Neuronal stem cell (in vitro differentiated cells): ENCODE measurements around the gene THBS1.

Experiments
- DNase-seq: peaks from one replicate; pipeline ENCODE4 v3.0.0-alpha.2; 2013; ENCODE audit warnings: low spot score
- H2AFZ ChIP-seq: one replicate; pipeline ENCODE4 v1.6.1; 2013; ENCODE audit warnings: mild to moderate bottlenecking, low read length, inconsistent platforms
- H2AK5ac ChIP-seq: 2 replicates; pipeline ENCODE4 v1.6.1; 2013; ENCODE audit warnings: low read depth, mild to moderate bottlenecking, inconsistent platforms, low read length, moderate library complexity, mixed read lengths
- H2BK120ac ChIP-seq: 2 replicates; pipeline ENCODE4 v1.6.1; 2013; ENCODE audit warnings: low read depth, mild to moderate bottlenecking, inconsistent platforms, low read length, moderate library complexity, mixed read lengths
- H2BK12ac ChIP-seq: one replicate; pipeline ENCODE4 v1.6.1; 2013; ENCODE audit warnings: low read length, inconsistent platforms
- H2BK15ac ChIP-seq: 2 replicates; pipeline ENCODE4 v1.6.1; 2013; ENCODE audit warnings: mild to moderate bottlenecking, low read length, inconsistent platforms, mixed read lengths
- H2BK5ac ChIP-seq: one replicate; pipeline ENCODE4 v1.6.1; 2013; ENCODE audit warnings: inconsistent platforms, mild to moderate bottlenecking, low read length, moderate library complexity
- H3K14ac ChIP-seq: one replicate; pipeline ENCODE4 v1.6.1; 2013; ENCODE audit warnings: low read length, inconsistent platforms
- H3K18ac ChIP-seq: 2 replicates; pipeline ENCODE4 v1.6.1; 2013; ENCODE audit warnings: low read length, inconsistent platforms
- H3K23ac ChIP-seq: 2 replicates; pipeline ENCODE4 v1.6.1; 2013; ENCODE audit warnings: low read depth, mild to moderate bottlenecking, mixed read lengths, low read length, inconsistent platforms; ENCODE audit not compliant: poor library complexity
- H3K27ac ChIP-seq: replicated peaks from 3 replicates; pipeline ENCODE4 v1.5.1; 2013; ENCODE audit warnings: low read length, inconsistent platforms
- H3K27me3 ChIP-seq, 3 experiments: 2 replicates each; pipeline ENCODE4 v1.6.1; 2013; ENCODE audit warnings: low read length in 3 of 3, mild to moderate bottlenecking in 2 of 3, inconsistent platforms in 1 of 3, low read depth in 1 of 3, mixed read lengths in 1 of 3, moderate library complexity in 1 of 3; ENCODE audit not compliant: control insufficient read depth in 3 of 3, insufficient read depth in 3 of 3
- H3K36me3 ChIP-seq, 2 donors: replicated peaks in 1 of 2; 2 replicates each; pipeline ENCODE4 v1.6.1; 2013; ENCODE audit warnings: low read length in 2 of 2; ENCODE audit not compliant: control insufficient read depth in 2 of 2, insufficient read depth in 2 of 2
- H3K4ac ChIP-seq: 2 replicates; pipeline ENCODE4 v1.6.1; 2013; ENCODE audit warnings: inconsistent platforms, mild to moderate bottlenecking, low read length, moderate library complexity
- H3K4me1 ChIP-seq, 2 donors: 1 replicate in 1 of 2; 2 replicates in 1 of 2; pipeline ENCODE4 v1.6.1; 2013; ENCODE audit warnings: low read length in 2 of 2, low read depth in 1 of 2; ENCODE audit not compliant: control insufficient read depth in 2 of 2, insufficient read depth in 1 of 2
- H3K4me2 ChIP-seq: one replicate; pipeline ENCODE4 v1.6.1; 2013; ENCODE audit warnings: mild to moderate bottlenecking, low read length, inconsistent platforms; ENCODE audit not compliant: insufficient read depth, poor library complexity, severe bottlenecking
- H3K4me3 ChIP-seq, 2 donors: 2 replicates each; pipeline ENCODE4 v1.5.1; 2013; ENCODE audit warnings: low read length in 2 of 2, mild to moderate bottlenecking in 2 of 2, inconsistent platforms in 1 of 2, moderate library complexity in 1 of 2
- H3K79me1 ChIP-seq: one replicate; pipeline ENCODE4 v1.6.1; 2013; ENCODE audit warnings: low read depth, mild to moderate bottlenecking, inconsistent platforms, low read length, moderate library complexity
- H3K9ac ChIP-seq: one replicate; pipeline ENCODE4 v1.6.1; 2013; ENCODE audit warnings: mild to moderate bottlenecking, low read depth, low read length, inconsistent platforms; ENCODE audit not compliant: poor library complexity
- H3K9me3 ChIP-seq, 2 donors: replicated peaks in 1 of 2; 2 replicates each; pipeline versions ENCODE3 to v1.6.1; 2013; ENCODE audit warnings: low read length in 2 of 2, mild to moderate bottlenecking in 2 of 2, inconsistent platforms in 1 of 2, low read depth in 1 of 2, mixed read lengths in 1 of 2, moderate library complexity in 1 of 2; ENCODE audit not compliant: control insufficient read depth in 2 of 2, insufficient read depth in 1 of 2
- H4K8ac ChIP-seq: one replicate; pipeline ENCODE4 v1.6.1; 2013; ENCODE audit warnings: low read depth, mild to moderate bottlenecking, inconsistent platforms, low read length, moderate library complexity
- H4K91ac ChIP-seq: one replicate; pipeline ENCODE4 v1.6.1; 2013; ENCODE audit warnings: low read length, low read depth, mild to moderate bottlenecking, inconsistent platforms; ENCODE audit not compliant: poor library complexity
- WGBS, 2 donors: extraction: QIAGEN DNeasy Blood & Tissue Kit; methylation state at CpG; one replicate each; pipeline ENCODE4 v1.1.7; 2013; ENCODE audit warnings: missing lambda C conversion rate in 2 of 2, mixed read lengths in 1 of 2; ENCODE audit not compliant: insufficient read length in 2 of 2, insufficient replicate concordance in 1 of 2; ENCODE audit errors: extremely low coverage in 2 of 2; 5-methylcytosine and 5-hydroxymethylcytosine counted together

Gene THBS1

GRCh38 chr15:39573287-39573686 lies 7.6 kb upstream of the THBS1 start:
- no peak overlapping the region for H4K8ac ChIP-seq
- no peaks in the 10 kb centered on the region for H3K79me1 ChIP-seq
- H2BK15ac ChIP-seq: no peak overlapping the region
- no peak overlapping the region for H3K14ac ChIP-seq
- H2BK120ac ChIP-seq: no peak overlapping the region
- H4K91ac ChIP-seq: no peak overlapping the region
- peaks cover 0 to 3% (median 0%) of the 10 kb centered on the region in 3 experiments for H3K27me3 ChIP-seq
- no peak overlapping the region for H2AFZ ChIP-seq
- no CpG with 5 or more reads among the region's 2 CpGs for WGBS, 2 donors
- H3K9ac ChIP-seq: no peak overlapping the region
- DNase-seq: no peak
- peaks cover 0 to 2% of the 10 kb centered on the region in 2 donors for H3K9me3 ChIP-seq
- no peak overlapping the region for H3K4me2 ChIP-seq
- no peaks in the 10 kb centered on the region for H3K36me3 ChIP-seq
- H3K27ac ChIP-seq: no peak overlapping the region
- H3K4ac ChIP-seq: no peak overlapping the region
- peaks cover 0 to 10% of the 10 kb centered on the region in 2 donors for H3K4me1 ChIP-seq
- H2AK5ac ChIP-seq: no peak overlapping the region
- no peak overlapping the region for H3K4me3 ChIP-seq
- H3K18ac ChIP-seq: no peak overlapping the region
- no peak overlapping the region for H3K23ac ChIP-seq
- H2BK5ac ChIP-seq: no peak overlapping the region
- H2BK12ac ChIP-seq: no peak overlapping the region

GRCh38 chr15:39573844-39574243 lies 7.0 kb upstream of the THBS1 start:
- no peak overlapping the region for H3K9ac ChIP-seq
- no peak overlapping the region for H3K23ac ChIP-seq

GRCh38 chr15:39574427-39574826 lies 6.5 kb upstream of the THBS1 start:
- Histone ChIP-seq H3K9ac (no peak overlapping the region), H4K91ac (no peak overlapping the region), H2BK120ac (no peak overlapping the region), H3K14ac (no peak overlapping the region), H2BK15ac (no peak overlapping the region), H3K27ac (no peak overlapping the region), H3K36me3 (no peaks in the 10 kb centered on the region), H3K4ac (no peak overlapping the region), H4K8ac (no peak overlapping the region), H3K18ac (no peak overlapping the region), H3K23ac (no peak overlapping the region), H2BK12ac (no peak overlapping the region), H3K4me3 (no peak overlapping the region), H3K4me2 (no peak overlapping the region), H3K27me3 (peaks cover 0 to 3% (median 0%) of the 10 kb centered on the region in 3 experiments), H3K79me1 (no peaks in the 10 kb centered on the region), H3K9me3 (peaks cover 0 to 2% of the 10 kb centered on the region in 2 donors), H2AFZ (no peak overlapping the region), H2AK5ac (no peak overlapping the region), H3K4me1 (peaks cover 0 to 12% of the 10 kb centered on the region in 2 donors), H2BK5ac (no peak overlapping the region)
- WGBS, 2 donors: no CpG with 5 or more reads among the region's 1 CpG
- DNase-seq: no peak

More at GRCh38 chr15:39573844-39574243, 7.0 kb upstream of the THBS1 start:
- no CpG with 5 or more reads among the region's 4 CpGs for WGBS, 2 donors
- H3K36me3 ChIP-seq: no peaks in the 10 kb centered on the region
- no peak overlapping the region for H3K18ac ChIP-seq
- H2BK15ac ChIP-seq: no peak overlapping the region
- H3K79me1 ChIP-seq: no peaks in the 10 kb centered on the region
- no peak overlapping the region for H3K4me3 ChIP-seq
- peaks cover 0 to 10% of the 10 kb centered on the region in 2 donors for H3K4me1 ChIP-seq
- H3K27me3 ChIP-seq: peaks cover 0 to 3% (median 0%) of the 10 kb centered on the region in 3 experiments
- H3K27ac ChIP-seq: no peak overlapping the region
- H4K91ac ChIP-seq: no peak overlapping the region
- no peak overlapping the region for H2BK120ac ChIP-seq
- H4K8ac ChIP-seq: no peak overlapping the region
- H2AK5ac ChIP-seq: no peak overlapping the region
- H2BK12ac ChIP-seq: no peak overlapping the region
- H3K14ac ChIP-seq: no peak overlapping the region
- DNase-seq: no peak
- H3K4ac ChIP-seq: no peak overlapping the region
- H2BK5ac ChIP-seq: no peak overlapping the region
- H3K4me2 ChIP-seq: no peak overlapping the region
- peaks cover 0 to 2% of the 10 kb centered on the region in 2 donors for H3K9me3 ChIP-seq
- no peak overlapping the region for H2AFZ ChIP-seq

- H3K27me3 ChIP-seq: peaks cover 0 to 3% (median 0%) of the 10 kb centered on the region in 3 experiments
- no peak overlapping the region for H2BK120ac ChIP-seq
- peaks cover 0 to 9% of the 10 kb centered on the region in 2 donors for H3K4me1 ChIP-seq
- no peak for DNase-seq
- no peak overlapping the region for H4K91ac ChIP-seq
- no peak overlapping the region for H3K27ac ChIP-seq
- no peak overlapping the region for H2BK12ac ChIP-seq
- no peak overlapping the region for H2AFZ ChIP-seq
- WGBS, 2 donors: no CpG with 5 or more reads among the region's 6 CpGs
- H3K79me1 ChIP-seq: no peaks in the 10 kb centered on the region
- H3K18ac ChIP-seq: no peak overlapping the region
- no peak overlapping the region for H2BK5ac ChIP-seq
- no peak overlapping the region for H3K4ac ChIP-seq
- no peak overlapping the region for H2AK5ac ChIP-seq
- no peak overlapping the region for H3K4me2 ChIP-seq
- no peak overlapping the region for H2BK15ac ChIP-seq
- no peaks in the 10 kb centered on the region for H3K36me3 ChIP-seq
- no peak overlapping the region for H3K9ac ChIP-seq
- no peak overlapping the region for H3K23ac ChIP-seq
- H3K4me3 ChIP-seq: no peak overlapping the region
- H4K8ac ChIP-seq: no peak overlapping the region
- peaks cover 0 to 2% of the 10 kb centered on the region in 2 donors for H3K9me3 ChIP-seq
- no peak overlapping the region for H3K14ac ChIP-seq
These were observed 5.7 kb upstream of the THBS1 start for GRCh38 chr15:39575180-39575579.
